ENCODE measurements around the gene NAA15.

DNA sequence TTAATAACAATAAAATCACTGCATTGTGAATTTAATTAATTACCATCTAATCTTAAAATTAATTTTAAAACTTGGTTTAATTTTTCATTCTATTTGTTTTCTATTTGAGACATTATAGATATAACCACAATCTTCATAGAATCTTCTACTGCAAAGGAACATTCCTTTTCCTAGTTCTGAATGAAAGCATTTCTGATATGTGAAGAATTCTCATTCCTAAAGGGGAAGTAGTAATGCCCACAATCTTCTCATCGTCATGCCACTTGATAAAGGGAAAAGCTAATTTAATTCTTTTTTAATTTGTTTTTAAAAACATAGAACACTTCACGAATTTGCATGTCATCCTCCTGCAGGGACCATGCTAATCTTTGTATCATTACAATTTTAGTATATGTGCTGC lies 45.0 kb upstream of the NAA15 start:
- TF ChIP-seq, protein P1, sequence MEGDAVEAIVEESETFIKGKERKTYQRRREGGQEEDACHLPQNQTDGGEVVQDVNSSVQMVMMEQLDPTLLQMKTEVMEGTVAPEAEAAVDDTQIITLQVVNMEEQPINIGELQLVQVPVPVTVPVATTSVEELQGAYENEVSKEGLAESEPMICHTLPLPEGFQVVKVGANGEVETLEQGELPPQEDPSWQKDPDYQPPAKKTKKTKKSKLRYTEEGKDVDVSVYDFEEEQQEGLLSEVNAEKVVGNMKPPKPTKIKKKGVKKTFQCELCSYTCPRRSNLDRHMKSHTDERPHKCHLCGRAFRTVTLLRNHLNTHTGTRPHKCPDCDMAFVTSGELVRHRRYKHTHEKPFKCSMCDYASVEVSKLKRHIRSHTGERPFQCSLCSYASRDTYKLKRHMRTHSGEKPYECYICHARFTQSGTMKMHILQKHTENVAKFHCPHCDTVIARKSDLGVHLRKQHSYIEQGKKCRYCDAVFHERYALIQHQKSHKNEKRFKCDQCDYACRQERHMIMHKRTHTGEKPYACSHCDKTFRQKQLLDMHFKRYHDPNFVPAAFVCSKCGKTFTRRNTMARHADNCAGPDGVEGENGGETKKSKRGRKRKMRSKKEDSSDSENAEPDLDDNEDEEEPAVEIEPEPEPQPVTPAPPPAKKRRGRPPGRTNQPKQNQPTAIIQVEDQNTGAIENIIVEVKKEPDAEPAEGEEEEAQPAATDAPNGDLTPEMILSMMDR (IDR thresholded peaks at IDR 0.05; ENCODE audit: control extremely low read depth in 1 of 3, insufficient read depth in 1 of 3, low read depth in 1 of 3, low read length in 3 of 3), result no peak
- TF ChIP-seq POLR2AphosphoS5 (IDR thresholded peaks at IDR 0.05; ENCODE audit: low read depth, low read length), result no peak

Measured in H1 (cell line).